Measurements from ENCODE around the gene COX4I2.

DNA sequence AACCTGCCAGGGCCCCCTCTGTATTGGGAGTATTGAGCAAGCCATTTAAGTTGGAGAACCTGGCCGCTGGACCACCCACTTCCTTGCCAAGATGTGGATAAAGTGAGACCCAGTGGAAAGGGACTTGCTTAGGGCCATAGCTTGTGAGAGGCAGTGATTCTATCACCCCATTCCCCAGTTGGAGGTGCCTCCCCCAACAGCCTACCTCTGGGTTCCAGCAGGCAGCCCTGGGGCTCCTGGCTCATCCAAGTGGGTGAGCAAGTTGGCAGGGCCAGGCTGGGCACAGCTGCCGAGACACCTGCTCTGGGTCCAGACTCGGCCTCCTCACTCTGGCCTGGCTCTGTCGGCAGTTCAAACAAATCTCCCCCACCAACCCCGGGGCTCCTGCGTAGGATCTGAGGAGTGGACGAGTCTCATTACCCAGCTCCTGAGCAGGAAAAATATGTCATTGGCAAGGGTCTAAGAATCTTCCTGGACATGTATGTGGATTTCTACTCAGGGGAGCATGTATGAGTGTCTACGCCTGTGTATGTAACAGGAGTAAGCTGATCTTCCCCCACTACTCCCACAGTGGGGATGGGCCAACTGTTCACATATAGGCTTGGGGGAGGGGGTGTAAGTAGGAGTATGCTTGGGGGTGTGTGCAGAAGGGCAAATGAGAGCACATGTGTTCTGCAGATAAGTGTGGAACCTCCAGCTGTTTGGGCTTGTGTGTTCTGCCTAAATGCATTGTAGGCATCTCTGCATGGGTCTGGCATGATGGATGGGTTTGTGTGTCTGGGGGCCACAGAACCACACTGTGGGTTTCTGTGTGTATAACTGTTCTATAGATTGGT is 30.7 kb upstream of the COX4I2 start:
- TF ChIP-seq, protein P1, sequence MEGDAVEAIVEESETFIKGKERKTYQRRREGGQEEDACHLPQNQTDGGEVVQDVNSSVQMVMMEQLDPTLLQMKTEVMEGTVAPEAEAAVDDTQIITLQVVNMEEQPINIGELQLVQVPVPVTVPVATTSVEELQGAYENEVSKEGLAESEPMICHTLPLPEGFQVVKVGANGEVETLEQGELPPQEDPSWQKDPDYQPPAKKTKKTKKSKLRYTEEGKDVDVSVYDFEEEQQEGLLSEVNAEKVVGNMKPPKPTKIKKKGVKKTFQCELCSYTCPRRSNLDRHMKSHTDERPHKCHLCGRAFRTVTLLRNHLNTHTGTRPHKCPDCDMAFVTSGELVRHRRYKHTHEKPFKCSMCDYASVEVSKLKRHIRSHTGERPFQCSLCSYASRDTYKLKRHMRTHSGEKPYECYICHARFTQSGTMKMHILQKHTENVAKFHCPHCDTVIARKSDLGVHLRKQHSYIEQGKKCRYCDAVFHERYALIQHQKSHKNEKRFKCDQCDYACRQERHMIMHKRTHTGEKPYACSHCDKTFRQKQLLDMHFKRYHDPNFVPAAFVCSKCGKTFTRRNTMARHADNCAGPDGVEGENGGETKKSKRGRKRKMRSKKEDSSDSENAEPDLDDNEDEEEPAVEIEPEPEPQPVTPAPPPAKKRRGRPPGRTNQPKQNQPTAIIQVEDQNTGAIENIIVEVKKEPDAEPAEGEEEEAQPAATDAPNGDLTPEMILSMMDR (IDR thresholded peaks at IDR 0.05), result no peak
- TF ChIP-seq POLR2AphosphoS5 (IDR thresholded peaks at IDR 0.05) (peak in 2 of 3 donors; percentile 55 to 59), EP300 (IDR thresholded peaks at IDR 0.05; ENCODE audit: low read depth) (no peak)

Measured in transverse colon (tissue), 4 donors.